ENCODE data around the gene NLRP9. TPM values are rescaled to one million over a fixed set of nuclear protein-coding genes. Genes with fewer than 3 reads are reported as not detected.

NLRP9 gene
- total and polyA plus RNA-seq, 2 of the 8 experiments (the other 6 are each of a cell fraction or from before 2014, with no cell fraction given) = not detected

DNA sequence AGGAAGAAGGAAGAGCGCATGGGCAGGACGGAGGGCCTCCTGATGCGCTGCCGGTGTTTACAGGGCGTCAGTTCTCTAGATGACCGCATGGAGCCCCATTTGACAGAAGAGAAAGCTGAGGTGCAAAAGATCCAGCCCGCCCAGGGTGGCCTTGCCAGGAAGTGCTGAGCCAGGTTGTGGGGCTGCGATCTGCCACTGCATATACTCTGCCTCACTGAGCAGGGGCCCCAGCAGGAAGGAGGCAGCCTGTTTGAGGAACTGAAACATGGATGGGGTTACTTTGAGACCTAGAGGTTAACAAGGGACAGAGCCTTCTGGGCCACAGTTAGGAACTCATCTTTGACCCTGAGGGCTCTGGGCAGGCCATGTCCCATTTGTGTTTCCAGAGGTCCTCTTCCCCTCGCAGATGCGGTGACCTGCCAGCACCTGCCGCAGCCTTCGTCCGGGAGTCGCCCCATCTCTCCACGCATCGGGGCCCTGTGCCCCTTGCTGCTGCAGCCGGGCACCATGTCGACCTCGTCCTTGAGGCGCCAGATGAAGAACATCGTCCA is 60.0 kb downstream of the NLRP9 start (continued):
- TF ChIP-seq ATF2 (IDR thresholded peaks at IDR 0.05; ENCODE audit: low read length) = no peak
- TF ChIP-seq YY1 (IDR thresholded peaks at IDR 0.05; ENCODE audit: low read depth, low read length) = no peak
- no peak for TF ChIP-seq POLR2AphosphoS5 (IDR thresholded peaks at IDR 0.05; ENCODE audit: low read depth, low read length)
- no peak for TF ChIP-seq RAD21 (IDR thresholded peaks at IDR 0.05 in 1 of 2, conservative IDR thresholded peaks at IDR 0.05 in 1 of 2; ENCODE audit: low read depth in 2 of 2, low read length in 2 of 2)
- TF ChIP-seq SIN3A (conservative IDR thresholded peaks at IDR 0.05 in 1 of 2, IDR thresholded peaks at IDR 0.05 in 1 of 2; ENCODE audit: low read depth in 1 of 2, low read length in 2 of 2) = no peak
- TF ChIP-seq HDAC6 (IDR thresholded peaks at IDR 0.05; ENCODE audit: low read depth, low read length) = no peak
- no peak for TF ChIP-seq PHF8 (conservative IDR thresholded peaks at IDR 0.05; ENCODE audit: low read depth, low read length)
- no peak for TF ChIP-seq CTBP2 (IDR thresholded peaks at IDR 0.05; ENCODE audit: borderline replicate concordance, insufficient read depth, insufficient read length, low read length)
- no peak for TF ChIP-seq RFX5 (IDR thresholded peaks at IDR 0.05; ENCODE audit: borderline replicate concordance, low read depth, low read length)
- TF ChIP-seq, protein P1, sequence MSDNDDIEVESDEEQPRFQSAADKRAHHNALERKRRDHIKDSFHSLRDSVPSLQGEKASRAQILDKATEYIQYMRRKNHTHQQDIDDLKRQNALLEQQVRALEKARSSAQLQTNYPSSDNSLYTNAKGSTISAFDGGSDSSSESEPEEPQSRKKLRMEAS (IDR thresholded peaks at IDR 0.05) = no peak

All from H1 (cell line).